H1 (cell line): ENCODE data around the gene MPLKIP. TPM values are rescaled to one million over a fixed set of nuclear protein-coding genes. Genes with fewer than 3 reads are reported as not detected.

ENCODE experiments used
- CTCF ChIA-PET: fragments of 300-600 bp; sonication (Branson Sonifier 250); formaldehyde crosslinking; loops from one replicate; lab custom pipeline; 2021; ENCODE audit not compliant: partially characterized antibody; lab: Charles Lee
- POLR2A ChIA-PET: fragments of 300-600 bp; sonication (Branson Sonifier 250); formaldehyde crosslinking; loops from one replicate; lab custom pipeline; 2021; ENCODE audit warnings: inconsistent platforms; ENCODE audit not compliant: partially characterized antibody; lab: Charles Lee
- DNase-seq, 2 experiments: peaks; one replicate each; pipeline versions ENCODE4 v3.0.0 to v3.0.0-alpha.2; 2010 to 2022; ENCODE audit warnings: low spot score in 2 of 2, low read depth in 1 of 2, mixed read lengths in 1 of 2
- FAIRE-seq: peaks from 2 replicates; lab custom pipeline; 2011; peaks lifted over from hg19 to GRCh38; lab: Jason Lieb, UNC
- H2AFZ ChIP-seq: 2 replicates; pipeline ENCODE4 v1.8.1; 2012; ENCODE audit warnings: low read length, inconsistent platforms
- H2AK5ac ChIP-seq: 2 replicates; pipeline ENCODE4 v1.6.1; 2013; ENCODE audit warnings: low read depth, low read length
- H2BK120ac ChIP-seq: replicated peaks from 2 replicates; pipeline ENCODE3; 2013; ENCODE audit warnings: low read depth, low read length, inconsistent platforms
- H2BK12ac ChIP-seq: 2 replicates; pipeline ENCODE4 v1.6.1; 2013; ENCODE audit warnings: low read depth, low read length
- H2BK15ac ChIP-seq: 2 replicates; pipeline ENCODE4 v1.6.1; 2013; ENCODE audit warnings: low read length
- H2BK20ac ChIP-seq: 2 replicates; pipeline ENCODE4 v1.6.1; 2013; ENCODE audit warnings: low read length
- H2BK5ac ChIP-seq: 2 replicates; pipeline ENCODE4 v1.6.1; 2013; ENCODE audit warnings: low read depth, low read length
- H3K14ac ChIP-seq: 2 replicates; pipeline ENCODE4 v1.6.1; 2013; ENCODE audit warnings: inconsistent platforms; ENCODE audit not compliant: insufficient read length
- H3K18ac ChIP-seq: 2 replicates; pipeline ENCODE4 v1.6.1; 2013; ENCODE audit warnings: low read length; ENCODE audit errors: extremely low read depth
- H3K23ac ChIP-seq: 2 replicates; pipeline ENCODE4 v1.6.1; 2013; ENCODE audit warnings: inconsistent platforms; ENCODE audit not compliant: insufficient read length
- H3K23me2 ChIP-seq: 2 replicates; pipeline ENCODE4 v1.6.1; 2013; ENCODE audit warnings: low read depth, low read length
- H3K27ac ChIP-seq: 2 replicates; pipeline ENCODE4 v1.6.1; 2011; ENCODE audit warnings: low read depth, low read length, inconsistent platforms
- H3K27me3 ChIP-seq, 4 experiments: replicated peaks in 1 of 4; 1 replicate in 1 of 4; 2 replicates in 3 of 4; pipeline versions ENCODE4 v1.6.1 to v1.8.1; 2011 to 2013; ENCODE audit warnings: low read length in 3 of 4, mild to moderate bottlenecking in 3 of 4, inconsistent platforms in 2 of 4, mixed read lengths in 2 of 4, moderate library complexity in 1 of 4; ENCODE audit not compliant: control insufficient read depth in 3 of 4, insufficient read depth in 3 of 4; ENCODE audit errors: extremely low read depth in 1 of 4
- H3K36me3 ChIP-seq, 4 experiments: 2 replicates each; pipeline versions ENCODE4 v1.6.1 to v1.8.1; 2011 to 2013; ENCODE audit warnings: mild to moderate bottlenecking in 4 of 4, low read length in 3 of 4, moderate library complexity in 2 of 4, control low read depth in 1 of 4, inconsistent platforms in 1 of 4; ENCODE audit not compliant: insufficient read depth in 4 of 4, control insufficient read depth in 2 of 4
- H3K4ac ChIP-seq: replicated peaks from 2 replicates; pipeline ENCODE3; 2013; ENCODE audit warnings: low read length, low read depth, mixed read lengths, inconsistent platforms; ENCODE audit not compliant: insufficient read length
- H3K4me1 ChIP-seq, 4 experiments: replicated peaks in 1 of 4; 1 replicate in 1 of 4; 2 replicates in 3 of 4; pipeline versions ENCODE4 v1.6.1 to v1.8.1; 2011 to 2013; ENCODE audit warnings: low read length in 3 of 4, inconsistent platforms in 2 of 4, mixed read lengths in 1 of 4; ENCODE audit not compliant: insufficient read depth in 4 of 4, control insufficient read depth in 3 of 4
- H3K4me2 ChIP-seq, 2 experiments: 2 replicates each; pipeline versions ENCODE4 v1.6.1 to v1.8.1; 2011 to 2013; ENCODE audit warnings: low read depth in 2 of 2, low read length in 2 of 2, control low read depth in 1 of 2, inconsistent platforms in 1 of 2, mild to moderate bottlenecking in 1 of 2; ENCODE audit not compliant: insufficient read depth in 1 of 2
- H3K4me3 ChIP-seq, 4 experiments: fragments of 200-600, 300-600 bp in 1 of 4; sonication (generic), shearing (Covaris generic), sonication (Bioruptor Twin) in 1 of 4; 2 replicates each; pipeline versions ENCODE4 v1.5.1 to v1.8.1; 2011 to 2016; ENCODE audit warnings: low read length in 4 of 4, low read depth in 3 of 4, control low read depth in 2 of 4, inconsistent platforms in 2 of 4, mild to moderate bottlenecking in 2 of 4, mixed read lengths in 1 of 4, moderate library complexity in 1 of 4; ENCODE audit not compliant: insufficient read depth in 2 of 4; ENCODE audit errors: extremely low read depth in 1 of 4
- H3K56ac ChIP-seq: replicated peaks from 2 replicates; pipeline ENCODE3; 2013; ENCODE audit warnings: low read depth, mild to moderate bottlenecking, mixed read lengths, low read length, inconsistent platforms; ENCODE audit not compliant: insufficient read length
- H3K79me1 ChIP-seq: 2 replicates; pipeline ENCODE4 v1.6.1; 2013; ENCODE audit warnings: low read depth, low read length, control low read depth
- H3K79me2 ChIP-seq, 2 experiments: 2 replicates each; pipeline versions ENCODE4 v1.6.1 to v1.8.1; 2012 to 2013; ENCODE audit warnings: low read length in 2 of 2, mild to moderate bottlenecking in 2 of 2, inconsistent platforms in 1 of 2; ENCODE audit not compliant: insufficient read depth in 2 of 2, control insufficient read depth in 1 of 2
- H3K9ac ChIP-seq, 4 experiments: replicated peaks in 1 of 4; 1 replicate in 1 of 4; 2 replicates in 3 of 4; pipeline versions ENCODE4 v1.6.1 to v1.8.1; 2011 to 2013; ENCODE audit warnings: low read depth in 3 of 4, low read length in 3 of 4, control low read depth in 2 of 4, mild to moderate bottlenecking in 2 of 4, moderate library complexity in 2 of 4, inconsistent platforms in 1 of 4; ENCODE audit errors: extremely low read depth in 1 of 4
- H3K9me3 ChIP-seq, 2 experiments: 2 replicates each; pipeline versions ENCODE4 v1.6.1 to v1.8.1; 2012 to 2013; ENCODE audit warnings: mild to moderate bottlenecking in 2 of 2, moderate library complexity in 2 of 2, control low read depth in 1 of 2, inconsistent platforms in 1 of 2, low read depth in 1 of 2, low read length in 1 of 2, mixed read lengths in 1 of 2; ENCODE audit not compliant: insufficient read depth in 2 of 2
- H4K20me1 ChIP-seq, 2 experiments: replicated peaks in 1 of 2; 2 replicates each; pipeline versions ENCODE3 to v1.8.1; 2011 to 2013; ENCODE audit warnings: inconsistent platforms in 2 of 2, low read length in 2 of 2, mild to moderate bottlenecking in 1 of 2; ENCODE audit not compliant: insufficient read depth in 2 of 2, control insufficient read depth in 1 of 2
- H4K5ac ChIP-seq: 2 replicates; pipeline ENCODE4 v1.6.1; 2013; ENCODE audit warnings: low read length, low read depth, mixed read lengths, inconsistent platforms; ENCODE audit not compliant: insufficient read length
- H4K8ac ChIP-seq: 2 replicates; pipeline ENCODE4 v1.8.0; 2013; ENCODE audit warnings: mild to moderate bottlenecking, moderate library complexity, low read length, inconsistent platforms; ENCODE audit not compliant: insufficient read depth; ENCODE audit errors: extremely low read depth
- H4K91ac ChIP-seq: replicated peaks from 2 replicates; pipeline ENCODE3; 2013; ENCODE audit warnings: low read length, mixed read lengths, inconsistent platforms; ENCODE audit not compliant: insufficient read length
- CBX5 ChIP-seq: fragments of 300-800, 300-1000 bp; sonication (generic); IDR thresholded peaks from 2 replicates; pipeline ENCODE4 v1.7.1; 2016; ENCODE audit warnings: antibody characterized with exemption, low read length, low read depth
- CHD1 ChIP-seq: IDR thresholded peaks from 2 replicates; pipeline ENCODE4 v1.6.1; 2012; ENCODE audit warnings: low read depth, low read length, improper control_type of control experiment
- MAFK ChIP-seq: IDR thresholded peaks from 2 replicates; pipeline ENCODE4 v1.6.1; 2012; ENCODE audit warnings: low read depth, mild to moderate bottlenecking, improper control_type of control experiment, low read length
- PHF8 ChIP-seq: fragments of 200-600 bp; sonication (generic); conservative IDR thresholded peaks from 2 replicates; pipeline ENCODE4 v1.7.1; 2012; ENCODE audit warnings: low read depth, mild to moderate bottlenecking, inconsistent platforms, low read length, moderate library complexity
- POLR2A ChIP-seq, 2 experiments: IDR thresholded peaks; 1 replicate in 1 of 2; 2 replicates in 1 of 2; pipeline ENCODE4 v1.6.1; 2011; ENCODE audit warnings: low read depth in 2 of 2, low read length in 2 of 2, mild to moderate bottlenecking in 2 of 2; ENCODE audit errors: control extremely low read depth in 1 of 2
- POLR2AphosphoS5 ChIP-seq: IDR thresholded peaks from 2 replicates; pipeline ENCODE4 v1.6.1; 2011; ENCODE audit warnings: low read depth, low read length
- RXRA ChIP-seq: IDR thresholded peaks from 2 replicates; pipeline ENCODE4 v1.6.1; 2011; ENCODE audit warnings: low read depth, mild to moderate bottlenecking, low read length, moderate library complexity; ENCODE audit not compliant: insufficient read depth
- SAP30 ChIP-seq: fragments of 300-600 bp; sonication (generic); IDR thresholded peaks from 2 replicates; pipeline ENCODE4 v1.7.1; 2012; ENCODE audit warnings: low read length, moderate library complexity, mild to moderate bottlenecking, inconsistent platforms; ENCODE audit not compliant: insufficient read depth, insufficient replicate concordance
- SIN3A ChIP-seq, 2 experiments: IDR thresholded peaks in 1 of 2; conservative IDR thresholded peaks in 1 of 2; 2 replicates each; pipeline ENCODE4 v1.6.1; 2011 to 2012; ENCODE audit warnings: low read length in 2 of 2, improper control_type of control experiment in 1 of 2, low read depth in 1 of 2, mild to moderate bottlenecking in 1 of 2
- SIRT6 ChIP-seq: IDR thresholded peaks from one replicate; pipeline ENCODE4 v1.7.1; 2012; ENCODE audit warnings: low read length, inconsistent platforms
- SP1 ChIP-seq: IDR thresholded peaks from 2 replicates; pipeline ENCODE4 v1.6.1; 2011; ENCODE audit warnings: low read depth, low read length
- TAF7 ChIP-seq: optimal IDR thresholded peaks from 2 replicates; pipeline ENCODE3; 2011; ENCODE audit warnings: low read depth, mild to moderate bottlenecking, inconsistent platforms, low read length, moderate library complexity, borderline replicate concordance
- WGBS, 2 experiments: shearing (Covaris generic) in 1 of 2; methylation state at CpG; one replicate each; pipeline versions ENCODE4 v1.1.6 to v1.1.7; 2013 to 2015; ENCODE audit warnings: low lambda C conversion rate in 2 of 2, mixed read lengths in 2 of 2, inconsistent platforms in 1 of 2, low coverage in 1 of 2, missing lambda C conversion rate in 1 of 2; ENCODE audit not compliant: insufficient replicate concordance in 2 of 2, insufficient coverage in 1 of 2, insufficient read length in 1 of 2; ENCODE audit errors: extremely low coverage in 1 of 2, missing lambda C conversion rate in 1 of 2; 5-methylcytosine and 5-hydroxymethylcytosine counted together
- polyA plus RNA-seq, 7 experiments: library from polyadenylated mRNA; depleted of rRNA in 3 of 7; stranded (reverse) in 5 of 7; unstranded in 2 of 7; fragments of >200 nt in 5 of 7; fragments of 200-250 nt in 2 of 7; gene quantifications; 1 replicate in 5 of 7; 2 replicates in 1 of 7; 4 replicates in 1 of 7; pipeline versions ENCODE4 v1.2.1 to v1.2.3, GENCODE V29; 2011 to 2013; ENCODE audit warnings: missing spikeins in 2 of 7, mixed read lengths in 2 of 7
- total RNA-seq: library from RNA; stranded (reverse); fragmentation: NEBNext Ultra II Directional; extraction: Animal tissue kit (Norgen Biotek cat#: 25700); gene quantifications from 2 replicates; pipeline ENCODE4 v1.2.1, GENCODE V29; 2021

Gene MPLKIP
- total and polyA plus RNA-seq, 2 of the 8 experiments (the other 6 are each of a cell fraction or from before 2014, with no cell fraction given): 57.2 to 73.4 TPM

DNA sequence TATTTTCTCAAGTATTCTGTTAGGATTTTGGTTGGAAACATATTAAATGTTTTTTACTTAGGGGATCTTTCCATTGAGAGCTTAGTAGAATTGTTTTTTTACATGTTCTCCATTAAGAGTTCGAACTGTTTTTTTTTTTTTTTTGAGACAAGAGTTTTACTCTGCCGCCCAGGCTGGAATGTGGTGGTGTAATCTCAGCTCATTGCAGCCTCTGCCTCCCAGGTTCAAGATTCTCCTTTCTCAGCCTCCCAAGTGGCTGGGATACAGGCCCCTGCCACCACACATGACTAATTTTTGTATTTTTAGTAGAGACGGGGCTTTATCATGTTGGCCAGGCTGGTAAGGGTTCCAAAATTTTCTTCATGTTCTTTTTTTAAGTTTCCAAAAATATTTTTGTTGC lies 33.2 kb downstream of the MPLKIP start:
- no peak overlapping the region for H3K9ac ChIP-seq
- no peak overlapping the region for H3K14ac ChIP-seq
- no peaks in the 10 kb centered on the region for H3K79me2 ChIP-seq
- no peak overlapping the region for H3K23ac ChIP-seq
- no peak overlapping the region for H3K4ac ChIP-seq
- no peaks in the 10 kb centered on the region for H3K79me1 ChIP-seq
- no peak for FAIRE-seq
- ChIA-PET CTCF (no interaction called here), POLR2A (interaction anchor here (1.4 kb wide), 1 partner anchor 12 kb away, joined by 3 read pairs; no protein-coding TSS in a partner anchor)
- peaks cover 0 to 3% (median 0%) of the 10 kb centered on the region in 4 experiments; a peak in 2 of 8 replicates for H3K36me3 ChIP-seq
- H3K56ac ChIP-seq: no peak overlapping the region
- no peaks in the 10 kb centered on the region for H3K27me3 ChIP-seq
- H2AK5ac ChIP-seq: no peak overlapping the region
- H3K4me3 ChIP-seq: no peak overlapping the region
- H4K5ac ChIP-seq: no peak overlapping the region
- no peak overlapping the region for H4K8ac ChIP-seq
- no peaks in the 10 kb centered on the region for H3K4me1 ChIP-seq
- H4K91ac ChIP-seq: no peak overlapping the region
- WGBS, 2 experiments: 89% methylated on average over 3 of the region's 3 CpGs; no CpG with 5 or more reads in 1 of the 2 experiments
- H3K4me2 ChIP-seq: no peak overlapping the region
- no peak overlapping the region for H3K27ac ChIP-seq
- no peak overlapping the region for H2BK12ac ChIP-seq
- no peak overlapping the region for H2BK15ac ChIP-seq
- H2BK5ac ChIP-seq: no peak overlapping the region
- no peak for DNase-seq
- H2BK120ac ChIP-seq: no peak overlapping the region
- H3K9me3 ChIP-seq: no peaks in the 10 kb centered on the region
- no peaks in the 10 kb centered on the region for H3K23me2 ChIP-seq
- no peaks in the 10 kb centered on the region for H4K20me1 ChIP-seq
- no peak overlapping the region for H3K18ac ChIP-seq
- no peak overlapping the region for H2AFZ ChIP-seq
- no peak overlapping the region for H2BK20ac ChIP-seq
- TF ChIP-seq PHF8: no peak
- TF ChIP-seq POLR2A (IDR thresholded peaks at IDR 0.05; ENCODE audit: control extremely low read depth in 1 of 2, low read depth in 2 of 2, low read length in 2 of 2): no peak
- TF ChIP-seq SP1: no peak
- TF ChIP-seq MAFK: no peak
- TF ChIP-seq SIRT6: no peak
- no peak for TF ChIP-seq TAF7
- TF ChIP-seq POLR2AphosphoS5: no peak
- TF ChIP-seq RXRA: no peak
- TF ChIP-seq CHD1: no peak
- no peak for TF ChIP-seq CBX5
- TF ChIP-seq SAP30: no peak
- no peak for TF ChIP-seq SIN3A (conservative IDR thresholded peaks at IDR 0.05 in 1 of 2, IDR thresholded peaks at IDR 0.05 in 1 of 2; ENCODE audit: low read depth in 1 of 2, low read length in 2 of 2)
